Amniotic epithelial cell (primary cell): Measurements from ENCODE around the gene KRTAP1-1.
"Not testable (repeated sequence)": the region's sequence is repeated elsewhere in the genome, so short reads cannot be mapped to it uniquely, and the experiment has no call there.

Experiments
- DNase-seq: peaks from one replicate; pipeline ENCODE4 v3.0.0-alpha.2; 2010; ENCODE audit warnings: low read depth

KRTAP1-1 gene, protein sequence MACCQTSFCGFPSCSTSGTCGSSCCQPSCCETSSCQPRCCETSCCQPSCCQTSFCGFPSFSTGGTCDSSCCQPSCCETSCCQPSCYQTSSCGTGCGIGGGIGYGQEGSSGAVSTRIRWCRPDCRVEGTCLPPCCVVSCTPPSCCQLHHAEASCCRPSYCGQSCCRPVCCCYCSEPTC

DNA sequence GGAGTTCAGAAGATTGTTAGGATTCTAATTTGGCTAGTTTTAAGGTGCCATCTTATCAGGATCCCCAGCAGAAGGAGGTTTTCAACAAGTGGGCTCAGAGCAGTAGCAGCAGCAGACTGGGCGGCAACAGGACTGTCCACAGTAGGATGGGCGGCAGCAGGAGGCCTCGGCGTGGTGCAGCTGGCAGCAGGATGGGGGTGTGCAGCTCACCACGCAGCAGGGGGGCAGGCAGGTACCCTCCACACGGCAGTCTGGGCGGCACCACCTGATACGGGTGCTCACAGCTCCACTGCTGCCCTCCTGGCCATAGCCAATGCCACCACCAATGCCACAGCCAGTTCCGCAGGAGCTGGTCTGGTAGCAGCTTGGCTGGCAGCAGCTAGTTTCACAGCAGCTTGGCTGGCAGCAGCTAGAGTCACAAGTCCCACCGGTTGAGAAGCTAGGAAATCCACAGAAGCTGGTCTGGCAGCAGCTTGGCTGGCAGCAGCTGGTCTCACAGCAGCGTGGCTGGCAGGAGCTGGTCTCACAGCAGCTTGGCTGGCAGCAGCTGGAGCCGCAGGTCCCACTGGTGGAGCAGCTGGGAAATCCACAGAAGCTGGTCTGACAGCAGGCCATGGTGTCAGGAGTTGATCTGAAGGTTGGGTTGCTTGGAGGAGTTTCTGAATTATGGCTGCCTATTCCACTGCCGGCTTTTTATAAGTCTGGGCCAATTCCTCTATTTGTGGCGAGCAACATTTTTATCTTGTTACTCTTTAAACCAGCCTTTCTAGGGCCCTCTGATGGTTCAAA lies at the start of gene KRTAP1-1:
Gene KRTAP1-1 (minus strand): TSS at position 668 of the 789 bp plus-strand sequence. CDS start 53 bp downstream, at position 615.
- DNase-seq, result not testable (repeated sequence)

DNA sequence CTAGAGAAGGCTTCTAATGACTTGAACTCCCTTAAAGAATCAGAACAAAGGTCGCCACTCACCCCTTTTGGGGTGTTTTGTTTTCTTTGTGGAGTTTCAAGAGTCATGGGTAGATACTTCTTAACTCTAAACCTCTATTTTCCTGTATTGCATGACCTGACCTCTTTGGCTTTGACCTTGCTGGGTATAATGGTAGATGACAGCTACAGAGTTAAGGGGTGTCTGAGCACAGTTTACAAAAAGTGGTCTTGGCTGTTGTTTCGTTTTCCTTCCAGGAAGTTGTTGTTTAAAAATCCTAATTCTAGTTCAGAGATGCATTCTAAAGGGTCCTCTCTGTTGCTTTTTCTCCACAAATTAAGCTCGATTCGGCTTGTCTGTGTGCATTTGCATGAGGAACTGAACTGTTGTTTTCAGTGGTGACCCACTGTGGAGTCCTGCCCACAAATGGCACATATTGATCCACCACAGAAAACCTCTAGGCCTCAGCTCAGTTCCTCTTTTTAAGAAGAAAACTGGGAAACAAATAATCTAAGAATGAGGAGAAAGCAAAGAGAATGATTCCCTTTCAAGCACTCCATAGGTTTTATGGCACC lies 47.6 kb upstream of the KRTAP1-1 start:
- DNase-seq, result not testable (repeated sequence)

DNA sequence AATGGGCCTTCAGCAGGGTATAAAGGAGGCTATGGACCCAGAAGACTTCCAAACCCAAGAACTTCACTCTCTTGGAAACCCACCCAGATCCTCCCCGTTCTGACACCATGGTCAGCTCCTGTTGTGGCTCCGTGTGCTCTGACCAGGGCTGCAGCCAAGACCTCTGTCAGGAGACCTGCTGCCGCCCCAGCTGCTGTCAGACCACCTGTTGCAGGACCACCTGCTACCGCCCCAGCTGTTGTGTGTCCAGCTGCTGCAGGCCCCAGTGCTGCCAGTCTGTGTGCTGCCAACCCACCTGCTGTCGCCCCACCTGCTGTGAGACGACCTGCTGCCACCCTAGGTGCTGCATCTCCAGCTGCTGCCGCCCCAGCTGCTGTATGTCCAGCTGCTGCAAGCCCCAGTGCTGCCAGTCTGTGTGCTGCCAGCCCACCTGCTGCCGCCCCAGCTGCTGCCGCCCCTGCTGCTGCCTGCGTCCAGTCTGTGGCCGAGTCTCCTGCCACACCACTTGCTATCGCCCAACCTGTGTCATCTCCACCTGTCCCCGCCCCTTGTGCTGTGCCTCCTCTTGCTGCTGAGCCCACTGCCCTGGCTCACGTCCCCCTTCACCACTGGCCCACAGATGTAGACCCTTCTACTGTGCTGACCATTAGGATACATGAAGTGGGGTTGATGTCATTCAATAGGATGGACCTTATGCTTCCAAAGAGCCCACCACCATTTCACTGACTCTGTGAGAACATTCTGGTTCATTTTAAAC lies 43.0 kb upstream of the KRTAP1-1 start, which contains the start of gene KRTAP4-7:
Gene KRTAP4-7 (plus strand): TSS at position 51 of the 757 bp plus-strand sequence. CDS start 57 bp downstream, at position 108.
- DNase-seq, result not testable (repeated sequence)

DNA sequence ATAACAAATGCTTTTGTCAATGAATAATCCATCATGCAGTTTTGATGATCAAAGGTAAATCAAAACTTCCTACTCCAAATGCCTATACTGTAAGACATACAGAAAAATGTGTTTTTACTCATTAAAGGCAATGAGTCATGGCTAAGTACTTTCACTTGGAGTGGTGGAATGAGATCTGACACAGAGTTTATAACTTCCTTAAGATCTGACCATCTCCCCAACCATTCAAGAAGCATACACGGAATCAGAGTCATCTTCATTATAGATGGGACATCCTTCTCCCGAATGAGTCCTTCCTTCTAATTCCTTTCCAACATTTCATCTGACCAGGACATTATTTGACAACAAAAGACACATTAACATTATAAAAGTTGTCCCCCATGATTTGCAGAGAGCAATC lies 42.2 kb upstream of the KRTAP1-1 start:
- DNase-seq, result peak; percentile 39

DNA sequence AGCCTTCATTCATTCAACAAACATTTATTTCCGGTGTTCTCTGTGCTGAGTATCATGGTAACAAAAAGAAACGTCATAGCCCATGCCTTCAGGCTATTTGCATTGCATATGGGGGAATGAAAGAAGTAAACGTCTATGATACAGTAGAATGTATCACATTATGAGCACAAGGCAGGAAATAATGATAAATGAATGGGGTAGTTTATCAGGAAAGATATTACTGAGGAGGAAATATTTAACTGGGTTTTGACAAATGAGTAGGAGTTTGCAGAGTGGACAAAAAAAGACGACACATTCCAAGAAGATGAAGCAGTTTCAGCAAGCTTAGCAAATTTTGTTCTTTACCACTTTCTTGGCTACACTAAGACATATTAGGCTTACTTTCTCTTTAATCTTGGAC lies 41.4 kb upstream of the KRTAP1-1 start:
- DNase-seq, result no peak

DNA sequence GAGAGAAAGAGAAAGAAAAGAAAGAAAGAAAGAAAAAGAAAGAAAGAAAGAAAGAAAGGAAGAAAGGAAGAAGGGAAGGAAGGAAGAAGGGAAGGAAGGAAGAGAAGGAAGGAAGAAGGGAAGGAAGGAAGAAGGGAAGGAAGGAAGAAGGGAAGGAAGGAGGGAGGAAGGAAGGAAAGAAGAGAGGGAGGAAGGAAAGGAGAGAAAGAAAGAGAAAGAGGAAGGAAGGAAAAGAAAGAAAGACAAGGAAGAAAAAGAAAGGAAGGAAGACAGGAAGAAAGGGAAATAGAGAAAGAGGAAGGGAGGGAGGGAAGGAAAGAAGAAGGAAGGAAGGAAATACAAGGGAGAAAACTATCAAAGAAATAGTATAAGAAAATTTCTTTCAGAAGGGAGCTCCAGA lies 35.5 kb upstream of the KRTAP1-1 start:
- no peak for DNase-seq

DNA sequence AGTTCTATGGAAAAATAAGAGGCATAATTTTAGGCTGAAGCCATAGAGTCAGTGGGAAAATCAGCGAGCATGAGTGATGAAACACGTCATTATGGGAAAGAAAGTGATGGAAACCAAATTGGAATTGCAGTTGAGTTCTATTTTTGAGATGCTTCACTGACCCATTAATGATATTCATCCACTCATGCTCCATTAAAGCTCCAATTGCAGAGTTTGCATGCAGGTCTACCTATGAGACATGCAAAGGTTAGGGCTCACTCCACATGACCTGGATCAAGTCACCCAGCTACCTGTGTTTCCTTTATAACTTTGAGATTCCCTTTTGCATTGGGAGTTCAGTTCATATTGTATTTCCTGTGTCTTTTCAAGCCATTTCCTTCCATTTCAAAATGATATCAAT lies 32.4 kb upstream of the KRTAP1-1 start:
- no peak for DNase-seq

DNA sequence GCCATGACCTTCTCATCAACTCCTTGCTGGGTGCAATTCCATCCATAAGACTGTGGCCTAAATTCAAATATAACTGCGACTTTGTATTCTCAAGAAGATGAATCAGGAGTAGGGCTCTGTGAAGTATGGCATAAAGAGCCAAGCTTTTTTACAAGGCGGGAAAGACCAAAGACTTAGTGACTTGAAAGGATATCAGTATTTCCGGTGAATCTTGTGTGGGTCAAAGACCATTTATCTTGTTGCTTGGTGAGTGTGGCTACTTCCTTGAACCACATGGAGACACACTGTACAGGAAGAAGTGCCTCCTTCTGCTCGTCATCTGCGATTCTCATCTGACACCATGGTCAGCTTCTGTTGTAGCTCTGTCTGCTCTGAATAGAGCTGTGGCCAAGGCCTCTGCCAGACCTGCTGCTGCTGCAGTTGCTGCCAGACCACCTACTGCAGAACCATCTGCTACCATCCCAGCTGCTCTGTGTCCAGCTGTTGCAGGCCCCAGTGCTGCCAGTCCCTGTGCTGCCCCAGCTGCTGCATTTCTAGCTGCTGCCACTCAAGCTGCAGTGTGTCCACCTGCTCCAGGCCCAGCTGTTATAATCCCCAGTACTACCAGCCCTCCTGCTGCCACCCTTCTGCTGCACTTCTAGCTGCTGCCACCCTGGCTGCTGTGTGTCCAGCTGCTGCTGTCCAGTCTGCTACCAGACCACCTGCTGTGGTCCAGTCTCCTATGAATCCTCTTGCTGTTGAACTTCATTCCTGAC lies 30.5 kb upstream of the KRTAP1-1 start:
- DNase-seq, result no peak

DNA sequence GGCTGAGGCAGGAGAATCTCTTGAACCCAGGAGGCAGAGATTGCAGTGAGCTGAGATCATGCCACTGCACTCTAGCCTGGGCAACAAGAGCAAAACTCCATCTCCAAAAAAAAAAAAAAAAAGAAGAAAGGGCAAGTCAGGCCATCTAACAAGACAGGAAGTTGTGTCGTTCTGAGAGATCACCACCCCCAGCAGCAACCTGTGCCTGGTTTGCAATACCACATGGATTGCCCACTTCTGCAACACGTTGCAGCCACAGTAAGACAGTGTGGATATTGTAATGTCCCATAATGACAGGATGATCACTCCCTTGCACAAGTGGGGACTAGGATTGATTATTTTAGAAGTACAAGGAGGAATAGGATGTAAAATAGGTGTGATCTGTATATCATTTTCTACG lies 27.8 kb upstream of the KRTAP1-1 start:
- no peak for DNase-seq

DNA sequence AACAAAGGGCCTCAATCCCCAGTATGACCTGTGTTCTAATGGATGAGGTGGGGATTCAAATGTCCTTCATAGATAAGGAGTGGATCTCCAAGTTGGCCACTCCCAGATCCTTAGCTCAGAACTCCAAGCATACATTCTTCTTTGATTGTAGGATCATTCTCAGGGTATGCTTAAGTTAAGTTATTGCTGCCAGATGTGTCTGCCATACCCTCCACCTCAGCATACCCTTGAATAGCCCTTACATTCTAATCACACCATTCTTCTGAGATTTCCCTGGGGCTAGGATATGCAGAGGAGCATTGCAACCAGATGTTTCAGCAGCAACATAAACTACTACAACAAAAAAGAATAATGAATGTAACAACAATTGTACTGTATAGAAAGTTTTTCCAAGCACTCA lies 26.0 kb upstream of the KRTAP1-1 start:
- DNase-seq, result no peak

DNA sequence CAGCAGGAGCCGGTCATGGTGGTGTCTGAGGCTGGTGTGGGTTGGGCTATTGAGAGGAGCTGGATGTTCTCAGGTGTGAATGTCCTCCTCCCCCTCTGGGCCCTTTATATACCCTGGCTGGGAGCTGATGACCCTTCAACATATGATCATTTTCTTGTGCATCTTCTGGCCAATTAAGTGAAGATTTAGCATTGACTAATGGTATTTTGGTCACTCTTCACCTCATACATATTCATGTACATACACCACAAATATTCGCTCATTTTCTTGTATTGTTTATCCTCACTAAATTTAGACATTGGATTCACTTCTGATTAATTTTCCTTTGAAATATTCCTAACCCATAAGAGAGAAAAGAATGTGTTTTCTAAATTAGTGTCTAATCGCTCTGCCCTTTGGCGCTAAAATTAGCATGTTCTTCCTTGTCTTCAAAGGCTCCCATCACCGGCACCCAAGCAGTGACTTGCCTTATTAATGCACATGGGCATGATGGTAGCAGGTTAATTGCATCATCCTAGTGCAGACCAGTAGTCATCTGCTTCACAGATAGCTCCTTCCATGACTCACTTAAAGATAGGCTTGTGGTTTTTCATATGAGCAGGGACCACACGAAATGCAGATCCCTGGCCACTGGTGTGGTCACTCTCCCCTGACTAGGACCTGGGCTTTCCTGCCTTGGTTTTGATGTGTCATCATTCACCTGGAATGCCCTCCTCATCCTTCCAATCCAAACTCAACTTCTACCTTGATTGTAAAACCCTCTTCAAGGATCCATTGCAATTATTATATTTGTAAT lies 24.8 kb upstream of the KRTAP1-1 start, which contains the start of gene KRTAP2-4:
Gene KRTAP2-4 (minus strand): TSS at position 51 of the 796 bp plus-strand sequence. CDS start 34 bp downstream, at position 17.
- peak; percentile 98 for DNase-seq

DNA sequence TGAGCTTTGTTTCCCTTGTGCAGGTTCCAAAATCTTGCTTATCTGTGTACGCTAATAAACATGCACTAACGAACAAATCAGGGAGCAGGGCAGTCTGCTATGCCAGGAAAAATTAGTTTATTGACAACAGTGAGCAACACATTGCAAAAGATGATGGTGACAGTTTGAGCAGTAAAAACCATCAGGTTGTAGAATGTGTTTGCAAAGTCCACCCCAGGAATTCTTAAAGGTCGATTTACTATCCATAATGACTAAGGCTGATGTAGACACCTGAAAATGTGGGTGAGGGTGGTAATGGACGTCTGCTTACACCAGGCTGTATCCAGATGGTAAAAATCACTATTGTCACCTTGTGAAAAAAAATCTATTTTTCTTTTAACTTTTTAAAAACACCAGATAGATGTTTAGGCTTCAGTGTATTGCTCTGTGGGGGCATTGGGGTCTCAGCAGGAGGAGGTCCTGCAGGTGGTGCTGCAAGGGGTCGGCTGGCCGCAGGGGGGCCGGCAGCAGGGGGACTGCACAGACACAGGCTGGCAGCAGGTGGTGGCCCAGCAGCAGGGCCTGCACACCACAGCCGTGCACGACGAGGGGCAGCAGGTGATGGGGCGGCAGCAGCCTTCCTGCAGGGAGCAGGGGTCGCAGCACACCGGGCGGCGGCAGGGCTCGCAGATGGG lies 23.9 kb upstream of the KRTAP1-1 start:
- not testable (repeated sequence) for DNase-seq

DNA sequence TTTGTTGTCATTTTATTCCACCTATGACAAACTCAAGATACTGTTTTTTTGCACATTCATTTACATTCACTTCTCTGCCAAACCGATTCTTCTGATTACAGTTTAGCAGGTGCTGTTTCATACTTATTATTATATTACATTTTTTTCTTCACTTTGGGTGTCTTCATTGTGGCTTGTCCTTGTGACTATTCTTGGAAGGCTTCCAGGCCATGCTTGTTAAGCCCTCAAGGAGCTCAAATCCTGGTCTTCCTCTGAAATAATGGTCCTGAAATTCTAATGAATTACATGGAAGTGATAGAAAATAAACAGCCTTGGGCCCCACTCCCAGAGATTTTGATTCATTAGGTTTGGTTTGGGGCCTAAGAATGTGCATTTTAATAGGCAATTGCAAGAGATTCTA lies 23.1 kb upstream of the KRTAP1-1 start:
- no peak for DNase-seq

DNA sequence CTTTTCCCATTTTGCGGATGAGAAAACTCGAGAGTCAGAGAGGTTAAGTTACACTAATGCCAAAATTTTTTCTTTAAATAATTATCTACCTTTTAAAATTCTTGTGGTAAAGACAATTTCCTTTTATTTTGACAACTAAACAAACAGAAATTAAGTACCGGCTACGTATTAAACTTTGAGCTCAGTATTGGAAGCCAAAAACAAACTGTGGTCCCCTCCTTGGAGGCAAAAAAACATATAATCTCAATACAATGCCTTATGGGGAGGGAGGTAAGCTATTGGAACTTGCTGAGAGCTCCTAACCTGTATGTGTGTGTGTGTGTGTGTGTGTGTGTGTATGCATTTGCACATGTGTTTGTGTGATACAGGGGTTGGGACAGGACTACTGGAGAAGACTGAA lies 22.2 kb upstream of the KRTAP1-1 start:
- no peak for DNase-seq

DNA sequence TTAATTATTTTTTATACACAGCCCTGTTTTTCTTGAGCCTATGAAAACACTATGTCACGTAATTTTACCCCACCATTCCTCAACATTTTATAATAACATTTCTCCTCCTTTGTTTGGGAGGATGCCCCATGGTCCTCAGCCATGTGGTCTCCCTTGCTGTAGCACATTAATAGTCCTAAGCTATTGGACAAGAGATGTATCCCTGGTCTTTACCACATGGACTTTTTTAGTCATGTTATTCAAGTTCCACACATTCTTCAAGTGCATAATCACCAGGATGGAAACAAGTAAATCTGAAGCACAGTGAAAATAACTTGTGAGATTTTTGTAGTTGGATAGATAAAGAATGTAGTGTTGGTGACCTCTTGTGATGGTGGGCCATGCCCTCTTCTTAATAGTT lies 20.7 kb upstream of the KRTAP1-1 start:
- peak; percentile 96 for DNase-seq

DNA sequence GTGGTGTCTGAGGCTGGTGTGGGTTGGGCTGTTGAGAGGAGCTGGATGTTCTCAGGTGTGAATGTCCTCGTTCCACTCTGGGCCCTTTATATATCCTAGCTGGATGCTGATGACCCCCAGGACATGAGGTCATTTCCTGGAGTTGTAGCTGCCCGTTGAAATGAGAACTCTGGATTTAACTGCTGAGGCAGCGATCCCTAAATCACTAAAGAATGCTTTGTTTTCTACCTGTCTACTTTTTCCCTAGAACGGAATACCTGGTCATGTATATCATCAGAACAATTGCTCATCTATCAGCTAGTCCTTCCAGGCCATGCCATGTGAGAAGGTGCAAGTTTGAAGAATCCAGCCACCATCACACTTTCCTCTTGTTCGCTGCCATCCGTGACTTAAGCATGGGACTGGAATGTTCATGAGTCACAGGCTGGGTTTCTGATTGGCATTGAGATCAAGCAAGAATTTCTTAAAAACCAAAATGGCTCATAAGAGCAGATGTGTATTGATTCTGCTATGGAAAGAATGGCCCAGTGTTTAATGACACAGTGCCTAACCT lies 18.9 kb upstream of the KRTAP1-1 start, which contains the start of gene KRTAP2-3:
Gene KRTAP2-3 (minus strand): TSS at position 63 of the 553 bp plus-strand sequence. CDS start 64 bp downstream, outside the sequence.
- peak; percentile 87 for DNase-seq

DNA sequence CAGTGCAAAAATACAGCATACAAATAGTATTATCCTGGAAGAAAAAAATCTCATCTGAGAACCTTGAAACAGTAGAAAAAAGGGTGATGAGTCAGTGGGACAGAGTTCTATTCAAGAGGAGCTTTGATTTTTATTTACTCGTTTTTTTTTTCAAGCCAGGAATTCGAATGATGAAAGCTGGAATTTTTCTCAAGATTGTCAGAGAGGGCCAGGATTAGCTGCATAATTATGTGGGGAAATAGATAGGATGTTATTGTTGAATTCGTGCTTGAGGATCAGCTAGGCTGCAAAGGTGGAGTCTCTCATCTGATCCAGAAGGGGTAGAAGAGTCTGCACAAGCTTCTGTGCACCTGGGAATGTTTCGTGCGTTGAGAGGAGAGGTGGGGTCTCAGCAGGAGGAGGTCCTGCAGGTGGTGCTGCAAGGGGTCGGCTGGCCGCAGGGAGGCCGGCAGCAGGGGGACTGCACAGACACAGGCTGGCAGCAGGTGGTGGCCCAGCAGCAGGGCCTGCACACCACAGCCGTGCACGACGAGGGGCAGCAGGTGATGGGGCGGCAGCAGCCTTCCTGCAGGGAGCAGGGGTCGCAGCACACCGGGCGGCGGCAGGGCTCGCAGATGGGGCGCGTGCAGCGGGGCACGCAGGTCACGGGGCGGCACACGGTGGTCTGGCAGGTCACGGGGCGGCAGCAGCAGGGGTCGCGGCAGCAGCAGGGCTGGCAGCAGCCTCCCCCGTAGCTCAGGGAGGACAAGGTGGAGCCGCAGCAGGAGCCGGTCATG lies 18.2 kb upstream of the KRTAP1-1 start:
- peak; percentile 95 for DNase-seq

DNA sequence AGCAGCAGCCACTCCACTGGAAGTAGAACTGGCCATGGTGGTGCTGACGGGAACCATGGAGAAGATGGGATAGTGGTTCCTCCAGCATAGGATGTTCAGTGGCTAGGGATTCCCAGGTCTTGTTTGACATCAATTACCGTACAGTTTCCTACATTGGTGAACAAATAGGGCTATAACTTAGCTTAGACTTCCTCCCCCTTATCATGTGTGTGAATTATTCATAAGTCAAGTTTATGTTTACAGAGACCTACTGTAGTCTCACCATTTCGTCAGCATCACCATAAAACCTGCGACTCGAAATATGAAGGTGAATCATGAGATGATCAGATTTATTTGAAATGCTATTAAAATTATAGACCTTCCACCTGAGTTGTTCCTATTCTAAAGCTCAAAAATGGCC lies 17.5 kb upstream of the KRTAP1-1 start:
- peak; percentile 70 for DNase-seq

DNA sequence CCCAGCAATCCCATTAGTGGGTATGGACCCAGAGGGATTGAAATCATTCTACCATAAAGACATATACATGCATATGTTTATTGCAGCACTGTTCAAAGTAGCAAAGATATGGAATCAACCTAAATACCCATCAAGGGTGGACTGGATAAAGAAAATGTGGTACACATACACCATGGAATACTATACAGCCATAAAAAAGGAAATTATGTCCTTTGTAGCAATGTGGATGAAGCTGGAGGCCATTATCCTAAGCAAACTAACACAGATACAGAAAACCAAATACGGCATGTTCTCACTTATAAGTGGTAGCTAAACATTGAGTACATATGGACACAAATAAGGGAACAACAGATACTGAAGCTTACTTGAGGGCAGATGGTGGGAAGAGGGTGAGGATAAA lies 16.3 kb upstream of the KRTAP1-1 start:
- DNase-seq, result no peak
